ENCODE data around the gene FUT2.
"Not testable (repeated sequence)": the region's sequence is repeated elsewhere in the genome, so short reads cannot be mapped to it uniquely, and the experiment has no call there.

FUT2 gene

DNA sequence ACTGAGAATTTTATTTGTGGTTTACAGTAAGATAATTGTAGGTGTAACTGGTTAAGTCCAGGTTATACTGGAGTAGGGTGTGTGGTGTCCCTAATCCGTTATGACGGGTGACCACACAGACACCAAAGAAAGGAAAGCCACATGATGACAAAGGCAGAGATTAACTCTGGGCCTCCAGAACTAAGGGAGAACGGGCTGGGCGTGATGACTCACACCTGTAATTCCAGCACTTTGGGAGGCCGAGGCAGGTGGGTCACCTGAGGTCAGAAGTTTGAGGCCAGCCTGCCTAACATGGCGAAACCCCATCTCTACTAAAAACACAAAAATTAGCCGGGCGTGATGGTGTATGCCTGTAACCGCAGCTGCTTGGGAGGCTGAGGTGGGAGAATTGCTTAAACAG lies 10.2 kb upstream of the FUT2 start:
- DNase-seq (ENCODE audit: extremely low read depth, insufficient read length), result no peak
- no peak for TF ChIP-seq CTCF (IDR thresholded peaks at IDR 0.05; ENCODE audit: insufficient read depth, low read length, poor library complexity, severe bottlenecking)
- Histone ChIP-seq H3K4me3 (replicated peaks; ENCODE audit: low read depth, low read length) (no peak overlapping the region), H3K36me3 (ENCODE audit: control insufficient read depth, insufficient read depth, low read length) (no peaks in the 10 kb centered on the region), H3K27me3 (replicated peaks; ENCODE audit: control insufficient read depth, insufficient read depth, low read length) (no peaks in the 10 kb centered on the region)

DNA sequence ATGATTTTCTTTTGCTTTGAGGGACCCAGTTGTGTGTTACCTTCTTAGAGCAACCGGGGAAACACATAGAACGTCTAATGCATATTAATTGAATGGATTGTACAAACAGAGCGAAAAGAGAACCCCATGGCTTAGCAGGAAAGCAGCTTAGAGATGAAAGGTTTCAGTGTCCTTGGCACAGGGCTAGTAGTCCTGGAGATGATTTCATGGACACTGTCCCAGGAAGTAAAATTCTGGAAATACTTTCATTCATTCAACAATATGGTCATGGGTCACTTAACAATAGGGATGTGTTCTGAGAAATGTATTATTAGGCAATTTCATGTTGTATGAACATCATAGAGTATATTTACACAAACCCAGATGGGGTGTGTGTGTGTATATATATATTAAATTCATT lies 9.7 kb upstream of the FUT2 start:
- Histone ChIP-seq H3K4me3 (replicated peaks; ENCODE audit: low read depth, low read length) (no peak overlapping the region), H3K27me3 (replicated peaks; ENCODE audit: control insufficient read depth, insufficient read depth, low read length) (no peaks in the 10 kb centered on the region), H3K36me3 (ENCODE audit: control insufficient read depth, insufficient read depth, low read length) (no peaks in the 10 kb centered on the region)
- DNase-seq (ENCODE audit: extremely low read depth, insufficient read length), result no peak
- no peak for TF ChIP-seq CTCF (IDR thresholded peaks at IDR 0.05; ENCODE audit: insufficient read depth, low read length, poor library complexity, severe bottlenecking)

DNA sequence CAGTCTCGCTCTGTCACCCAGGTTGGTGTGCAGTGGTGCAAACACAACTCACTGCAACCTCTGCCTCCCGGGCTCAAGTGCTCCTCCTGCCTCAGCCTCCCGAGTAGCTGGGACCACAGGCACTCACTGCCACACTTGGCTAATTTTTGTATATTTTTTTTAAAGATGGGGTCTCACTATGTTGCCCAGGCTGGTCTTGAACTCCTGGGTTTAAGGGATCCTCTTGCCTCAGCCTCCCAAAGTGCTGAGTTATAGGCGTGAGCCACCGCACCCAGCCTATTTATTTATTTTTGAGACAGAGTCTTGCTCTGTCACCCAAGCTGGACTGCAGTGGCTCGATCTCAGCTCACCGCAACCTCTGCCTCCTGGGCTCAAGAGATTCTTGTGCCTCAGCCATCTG lies 9.1 kb upstream of the FUT2 start:
- not testable (repeated sequence) for H3K36me3 ChIP-seq (ENCODE audit: control insufficient read depth, insufficient read depth, low read length); H3K4me3 ChIP-seq (replicated peaks; ENCODE audit: low read depth, low read length); H3K27me3 ChIP-seq (replicated peaks; ENCODE audit: control insufficient read depth, insufficient read depth, low read length); DNase-seq (ENCODE audit: extremely low read depth, insufficient read length)

DNA sequence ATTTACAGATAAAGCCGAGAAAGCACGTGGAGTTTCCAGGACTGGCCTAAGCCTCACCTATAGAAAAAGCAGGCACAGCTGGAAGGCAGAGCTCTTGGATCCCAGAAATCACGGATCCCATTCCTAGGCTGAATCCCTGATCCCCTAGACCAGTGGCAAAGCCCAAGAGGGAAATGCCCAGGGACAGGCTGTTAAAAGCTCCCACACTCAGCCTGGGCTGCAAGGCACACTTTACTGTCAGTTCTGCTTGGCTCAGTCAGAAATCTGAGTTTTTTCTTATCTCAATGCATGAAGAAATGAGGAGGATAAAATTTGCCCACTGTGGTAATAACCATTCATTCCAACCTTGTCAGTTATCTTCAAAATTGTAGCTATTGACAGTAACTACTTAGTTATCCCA lies 8.0 kb upstream of the FUT2 start:
- Histone ChIP-seq H3K4me3 (replicated peaks; ENCODE audit: low read depth, low read length) (no peak overlapping the region), H3K36me3 (ENCODE audit: control insufficient read depth, insufficient read depth, low read length) (no peaks in the 10 kb centered on the region), H3K27me3 (replicated peaks; ENCODE audit: control insufficient read depth, insufficient read depth, low read length) (no peaks in the 10 kb centered on the region)
- no peak for TF ChIP-seq CTCF (IDR thresholded peaks at IDR 0.05; ENCODE audit: insufficient read depth, low read length, poor library complexity, severe bottlenecking)
- DNase-seq (ENCODE audit: extremely low read depth, insufficient read length), result no peak

GRCh38 chr19:48689449-48689848 lies 6.3 kb upstream of the FUT2 start:
- Histone ChIP-seq H3K36me3 (ENCODE audit: control insufficient read depth, insufficient read depth, low read length) (no peaks in the 10 kb centered on the region), H3K4me3 (replicated peaks; ENCODE audit: low read depth, low read length) (no peak overlapping the region), H3K27me3 (replicated peaks; ENCODE audit: control insufficient read depth, insufficient read depth, low read length) (no peaks in the 10 kb centered on the region)
- DNase-seq (ENCODE audit: extremely low read depth, insufficient read length), result no peak
- TF ChIP-seq CTCF (IDR thresholded peaks at IDR 0.05; ENCODE audit: insufficient read depth, low read length, poor library complexity, severe bottlenecking), result no peak

GRCh38 chr19:48693629-48694028 lies 2.1 kb upstream of the FUT2 start:
- H3K27me3 ChIP-seq (replicated peaks; ENCODE audit: control insufficient read depth, insufficient read depth, low read length); DNase-seq (ENCODE audit: extremely low read depth, insufficient read length); H3K4me3 ChIP-seq (replicated peaks; ENCODE audit: low read depth, low read length); H3K36me3 ChIP-seq (ENCODE audit: control insufficient read depth, insufficient read depth, low read length): not testable (repeated sequence)

- no peaks in the 10 kb centered on the region for H3K36me3 ChIP-seq (ENCODE audit: control insufficient read depth, insufficient read depth, low read length)
- H3K27me3 ChIP-seq (replicated peaks; ENCODE audit: control insufficient read depth, insufficient read depth, low read length), result no peaks in the 10 kb centered on the region
- no peak overlapping the region for H3K4me3 ChIP-seq (replicated peaks; ENCODE audit: low read depth, low read length)
- no peak for DNase-seq (ENCODE audit: extremely low read depth, insufficient read length)
- no peak for TF ChIP-seq CTCF (IDR thresholded peaks at IDR 0.05; ENCODE audit: insufficient read depth, low read length, poor library complexity, severe bottlenecking)
Observed at GRCh38 chr19:48696353-48697010, 711 bp downstream of the FUT2 start.
